HG03565 (cell line): Measurements from ENCODE around the gene BSND.

Experiments
- ATAC-seq: cut with Tn5 transposase; IDR thresholded peaks from one replicate; pipeline ENCODE4 v1.9.1; 2021; ENCODE audit warnings: mild to moderate bottlenecking, moderate library complexity; ENCODE audit not compliant: unreplicated experiment

The BSND gene

DNA sequence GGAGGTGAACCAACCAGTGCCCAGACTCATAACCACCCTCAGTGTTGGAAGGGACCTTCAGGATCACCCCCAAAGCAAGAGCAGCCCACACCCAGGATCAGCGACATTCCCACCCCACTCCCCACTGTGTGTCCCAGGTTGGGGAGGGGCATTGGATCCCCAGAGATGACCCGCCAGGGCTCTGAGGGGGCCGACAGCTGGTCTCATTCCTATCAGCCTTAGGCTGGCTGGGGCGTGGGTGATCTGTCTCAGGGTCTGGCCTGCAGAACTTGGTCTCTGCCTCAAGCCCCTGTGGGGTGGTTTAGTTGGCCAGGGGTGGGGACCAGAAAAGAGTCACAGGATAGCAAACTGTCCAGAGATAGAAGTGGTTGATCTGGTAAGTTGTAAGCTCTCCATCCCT lies 7.8 kb upstream of the BSND start:
- no peak for ATAC-seq

DNA sequence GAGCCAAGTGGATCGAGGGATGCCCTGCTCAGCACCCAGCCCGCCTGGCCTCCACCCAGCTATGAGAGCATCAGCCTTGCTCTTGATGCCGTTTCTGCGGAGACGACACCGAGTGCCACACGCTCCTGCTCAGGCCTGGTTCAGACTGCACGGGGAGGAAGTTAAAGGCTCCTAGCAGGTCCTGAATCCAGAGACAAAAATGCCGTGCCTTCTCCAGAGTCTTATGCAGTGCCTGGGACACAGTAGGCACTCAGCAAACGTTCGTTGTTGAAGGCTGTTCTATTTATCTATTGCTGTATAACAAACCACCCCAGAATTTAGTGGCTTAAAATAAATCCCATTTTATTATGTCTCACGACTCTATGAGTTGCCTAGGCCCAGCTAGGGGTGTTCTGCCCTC lies 6.8 kb upstream of the BSND start:
- no peak for ATAC-seq

DNA sequence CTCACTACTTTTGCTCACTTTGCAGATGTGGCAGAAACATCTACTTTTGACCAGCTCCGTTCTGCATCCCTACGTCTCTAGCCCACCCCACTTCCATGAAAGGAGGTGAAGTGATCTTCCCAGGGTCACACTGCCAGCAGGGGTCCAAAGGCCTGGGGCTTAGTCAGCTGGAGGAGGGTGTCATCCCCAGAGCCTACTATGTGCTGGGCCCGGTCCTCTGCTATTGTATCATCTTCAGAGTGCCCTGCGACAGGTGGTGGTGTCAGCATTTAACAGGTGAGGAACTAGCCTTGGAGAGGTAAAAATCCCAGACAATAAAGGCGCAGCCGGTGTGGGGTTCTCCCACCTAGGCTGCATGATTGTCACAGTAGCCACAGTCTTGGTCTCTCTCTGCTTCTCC lies 5.6 kb upstream of the BSND start:
- no peak for ATAC-seq

DNA sequence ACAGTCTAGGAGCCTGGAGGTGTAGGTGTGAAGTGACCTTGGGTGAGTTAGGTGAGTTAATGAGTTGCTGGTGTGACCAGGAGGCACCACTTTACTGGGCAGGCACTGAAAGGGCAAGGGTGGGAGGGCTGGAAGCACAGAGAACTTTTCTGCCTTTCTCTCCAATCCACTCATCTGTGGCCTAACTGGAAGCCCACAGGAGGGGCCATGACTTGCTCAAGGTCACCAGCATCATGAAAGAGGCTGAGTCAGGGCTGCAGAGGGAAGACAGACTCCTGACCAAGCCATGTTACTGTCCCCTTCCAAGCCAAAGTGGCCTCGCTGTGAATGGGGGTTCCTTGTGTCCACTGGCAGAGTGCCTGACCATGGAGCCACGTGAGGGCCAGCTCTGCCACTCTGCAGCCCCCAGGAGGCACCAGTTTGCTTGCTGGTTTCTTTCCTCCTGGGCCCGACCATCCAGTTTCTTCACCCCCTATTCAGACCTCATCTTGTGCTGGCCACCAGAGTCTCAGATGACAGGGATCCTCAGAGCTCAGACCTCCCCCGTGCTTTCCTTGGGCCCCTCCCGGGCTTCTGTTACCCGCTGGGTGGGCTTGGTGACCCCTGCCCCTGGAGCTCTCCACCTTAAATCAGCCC lies 4.3 kb upstream of the BSND start:
- ATAC-seq = no peak

DNA sequence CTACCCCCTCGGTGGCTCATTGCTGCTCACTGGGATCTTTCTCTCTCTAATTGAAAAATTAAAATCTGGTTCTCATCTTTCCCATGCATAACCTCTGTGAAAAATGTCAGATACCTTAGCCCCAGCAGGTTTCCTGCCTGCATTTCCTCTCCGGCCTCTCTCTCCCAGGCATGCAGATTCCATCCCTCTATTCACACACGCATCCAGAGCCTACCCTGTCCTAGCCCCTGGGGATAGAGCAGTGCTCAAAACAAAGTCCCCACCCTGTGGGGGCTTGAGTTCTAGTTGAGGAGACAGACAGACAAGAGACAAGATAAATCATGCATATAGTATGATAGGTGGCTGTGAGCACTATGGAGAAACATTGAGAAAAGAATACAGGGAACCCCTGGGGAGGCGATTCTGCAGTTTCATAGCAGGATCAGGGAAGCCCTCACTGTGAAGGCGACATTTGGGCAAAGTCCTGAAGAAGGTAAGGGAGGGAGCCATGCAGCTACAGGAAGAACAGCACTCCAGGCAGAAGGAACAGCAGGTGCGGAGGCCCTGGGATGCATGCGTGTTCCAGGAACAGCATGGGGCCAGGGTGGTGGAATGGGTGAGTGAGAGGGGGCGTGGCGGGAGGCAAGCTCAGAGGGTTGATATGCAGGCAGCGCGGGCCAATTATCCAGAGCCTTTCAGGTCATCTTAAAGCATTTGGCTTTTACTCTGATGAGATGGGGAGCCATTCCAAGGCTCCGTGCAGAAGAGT lies 3.5 kb upstream of the BSND start:
- ATAC-seq = no peak

DNA sequence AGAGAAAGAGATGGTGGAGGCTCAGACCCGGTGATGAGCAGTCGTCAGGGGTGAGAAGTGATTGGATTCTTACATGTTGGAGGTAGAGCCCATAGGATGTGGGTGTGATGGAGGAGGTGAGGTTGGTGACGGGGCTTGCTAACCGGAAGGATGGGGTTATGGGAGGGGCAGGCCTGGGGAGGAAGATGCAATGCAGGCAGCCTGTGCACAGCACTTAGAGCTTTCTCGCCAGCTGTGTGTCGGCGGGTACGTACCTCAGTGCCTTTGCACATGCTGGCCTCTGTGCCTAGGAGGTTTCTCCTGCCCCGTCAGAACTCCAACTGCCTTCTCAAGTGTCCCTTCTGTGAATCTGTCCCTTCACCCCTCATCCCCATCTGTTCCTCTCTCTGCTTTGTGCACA lies 2.9 kb upstream of the BSND start:
- ATAC-seq = no peak

DNA sequence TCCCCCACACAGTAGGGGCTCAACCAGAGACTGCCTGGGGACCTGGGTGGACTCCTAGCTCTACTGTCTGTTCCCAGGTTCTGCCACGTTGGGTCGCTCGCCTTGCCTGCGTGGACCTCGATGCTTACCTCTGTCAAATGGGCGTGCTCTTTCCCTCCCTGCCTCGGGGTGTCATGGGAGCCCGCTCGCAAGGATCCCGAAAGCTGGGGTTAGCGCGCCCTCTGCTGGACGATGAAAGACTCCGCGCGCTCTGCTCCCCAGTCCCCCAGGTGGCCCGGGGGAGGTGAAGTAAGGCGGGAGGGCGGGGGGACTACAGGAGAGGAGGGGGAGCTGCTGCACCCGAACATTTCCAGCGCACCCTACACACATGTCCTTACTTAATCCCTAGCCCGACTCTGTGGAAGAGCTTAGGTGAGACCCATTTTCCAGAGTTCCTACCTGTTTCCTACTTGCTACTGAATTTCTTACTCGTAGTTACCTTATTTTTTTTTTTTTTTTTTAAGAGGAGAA lies 2.3 kb upstream of the BSND start:
- peak; percentile 79 for ATAC-seq

DNA sequence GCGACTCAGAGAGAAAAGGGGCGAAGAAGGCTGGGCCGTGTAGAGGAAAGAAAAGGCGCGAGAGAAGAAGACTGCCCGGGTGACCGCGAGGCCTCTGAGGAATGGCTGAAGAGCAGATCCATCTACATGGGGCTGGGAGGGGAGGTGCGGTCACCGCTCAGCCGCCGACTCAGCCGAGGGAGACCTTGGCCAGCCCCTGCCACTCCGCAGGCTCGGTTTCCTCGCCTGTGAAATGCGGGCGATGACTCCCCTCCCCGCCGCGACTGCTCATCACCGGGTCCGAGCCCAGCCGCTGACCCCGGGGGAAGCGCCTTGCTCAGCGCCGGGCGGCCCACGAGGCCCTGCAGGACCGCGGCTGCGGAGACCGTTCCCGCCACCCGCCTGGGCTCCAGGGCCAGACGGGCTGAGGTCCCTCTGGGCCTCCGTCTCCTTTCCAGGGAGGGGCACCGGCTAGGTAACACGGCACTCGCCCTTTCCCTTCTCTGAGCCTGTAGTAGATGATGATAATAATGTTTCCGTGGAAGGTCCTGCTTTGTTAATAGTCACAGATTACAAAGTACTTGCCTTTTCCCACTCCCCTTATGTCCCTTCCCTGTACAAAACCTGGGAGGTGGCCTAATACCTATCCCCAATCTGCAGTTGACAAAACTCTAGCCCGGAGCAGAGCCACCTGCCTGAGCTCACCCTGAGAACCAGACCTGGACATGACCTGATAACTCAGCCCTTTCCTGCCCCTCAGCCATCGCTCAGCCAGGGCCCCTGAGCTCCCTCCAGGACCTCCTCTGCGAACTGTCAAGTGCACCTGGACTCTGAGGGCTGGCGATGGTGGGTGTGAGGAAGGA lies 1.6 kb upstream of the BSND start:
- ATAC-seq = no peak

GRCh38 chr1:54997711-54997986 lies 1.1 kb upstream of the BSND start:
- ATAC-seq = no peak

DNA sequence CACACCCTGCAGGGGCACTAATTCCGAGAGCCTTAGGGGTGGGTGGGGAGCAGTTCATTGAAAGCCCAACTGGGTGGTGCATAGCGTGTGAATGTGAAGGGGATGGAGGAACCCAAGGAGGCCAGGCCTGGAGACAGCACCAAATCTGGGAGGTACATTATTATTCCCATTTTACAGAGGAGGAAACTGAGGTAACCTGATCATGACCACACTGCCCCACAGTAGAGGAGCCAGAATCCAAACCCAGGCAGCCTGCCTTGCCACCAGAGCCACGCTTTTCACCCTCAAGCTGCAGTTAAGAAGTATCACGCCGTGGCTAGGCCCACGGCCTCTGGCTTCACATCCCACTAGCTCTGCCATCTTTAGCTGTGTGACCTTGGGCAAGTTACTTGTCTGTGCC lies 633 bp upstream of the BSND start:
- ATAC-seq = no peak

DNA sequence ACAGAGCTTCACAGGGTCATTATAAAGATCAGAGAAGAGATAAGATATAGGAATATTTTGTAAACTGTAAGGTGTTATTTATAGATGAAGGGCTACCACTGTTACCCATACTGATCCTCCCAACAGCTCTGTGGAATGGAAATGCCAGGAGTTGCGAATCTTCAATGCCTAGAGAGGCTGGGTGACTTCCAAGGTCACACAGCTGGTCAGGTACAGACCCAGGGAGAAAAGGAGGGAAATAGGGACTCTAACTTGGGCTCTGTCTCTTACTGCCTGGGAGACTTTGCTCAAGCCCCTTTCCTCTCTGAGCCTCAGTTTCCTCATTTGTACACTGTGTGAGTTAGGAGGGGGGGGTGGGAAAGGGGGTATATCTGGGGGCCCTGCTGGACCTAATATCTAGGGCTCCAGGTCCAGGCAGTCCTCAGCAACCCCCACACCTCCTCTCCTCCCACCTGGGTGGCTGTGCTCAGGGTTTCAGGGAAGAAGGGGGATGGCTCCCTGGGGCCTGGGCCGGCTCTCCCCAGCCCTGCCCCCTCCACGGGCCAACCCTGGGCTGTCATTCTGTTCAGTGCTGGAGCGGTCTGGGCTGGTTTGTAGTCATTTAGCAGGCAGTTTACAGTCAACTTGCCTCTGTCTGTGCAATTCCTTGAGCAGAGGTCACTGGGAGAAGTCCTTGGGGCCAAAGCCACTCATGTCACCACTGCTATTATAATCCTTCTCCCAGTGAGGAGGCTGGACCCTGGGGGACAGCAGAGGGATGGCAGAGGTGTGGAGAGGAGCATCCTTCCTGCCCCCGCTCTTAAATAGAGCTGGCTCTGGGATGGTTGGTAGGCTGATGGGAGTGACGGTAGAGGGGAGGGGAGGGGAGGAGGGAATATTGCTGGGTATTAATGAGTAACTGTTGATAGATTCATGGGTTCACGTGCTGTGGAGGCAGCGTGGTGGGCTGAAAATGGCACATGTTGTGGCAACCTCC lies 1.7 kb downstream of the BSND start:
- no peak for ATAC-seq

DNA sequence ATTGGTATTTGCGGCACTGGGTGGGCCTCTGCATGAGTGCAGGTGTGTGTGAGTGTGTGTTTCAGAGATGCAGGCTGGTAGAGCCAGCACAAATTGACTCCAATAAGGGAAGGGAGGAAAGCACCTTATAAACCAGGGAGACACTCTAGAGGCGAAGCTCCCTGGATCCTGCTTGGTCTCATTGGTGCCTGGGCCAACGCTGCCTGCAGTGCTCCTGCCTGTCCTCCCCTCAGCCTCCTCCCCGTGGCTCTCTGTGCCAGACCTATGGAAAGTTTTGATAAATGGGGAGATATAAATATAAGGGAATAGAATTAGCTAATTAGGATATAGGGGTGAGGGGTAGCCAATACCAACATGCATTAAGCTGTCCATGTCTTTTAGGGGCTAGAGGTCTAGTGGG lies 2.6 kb downstream of the BSND start:
- no peak for ATAC-seq

- no peak for ATAC-seq
These were observed 4.0 kb downstream of the BSND start for GRCh38 chr1:55002686-55003085.

DNA sequence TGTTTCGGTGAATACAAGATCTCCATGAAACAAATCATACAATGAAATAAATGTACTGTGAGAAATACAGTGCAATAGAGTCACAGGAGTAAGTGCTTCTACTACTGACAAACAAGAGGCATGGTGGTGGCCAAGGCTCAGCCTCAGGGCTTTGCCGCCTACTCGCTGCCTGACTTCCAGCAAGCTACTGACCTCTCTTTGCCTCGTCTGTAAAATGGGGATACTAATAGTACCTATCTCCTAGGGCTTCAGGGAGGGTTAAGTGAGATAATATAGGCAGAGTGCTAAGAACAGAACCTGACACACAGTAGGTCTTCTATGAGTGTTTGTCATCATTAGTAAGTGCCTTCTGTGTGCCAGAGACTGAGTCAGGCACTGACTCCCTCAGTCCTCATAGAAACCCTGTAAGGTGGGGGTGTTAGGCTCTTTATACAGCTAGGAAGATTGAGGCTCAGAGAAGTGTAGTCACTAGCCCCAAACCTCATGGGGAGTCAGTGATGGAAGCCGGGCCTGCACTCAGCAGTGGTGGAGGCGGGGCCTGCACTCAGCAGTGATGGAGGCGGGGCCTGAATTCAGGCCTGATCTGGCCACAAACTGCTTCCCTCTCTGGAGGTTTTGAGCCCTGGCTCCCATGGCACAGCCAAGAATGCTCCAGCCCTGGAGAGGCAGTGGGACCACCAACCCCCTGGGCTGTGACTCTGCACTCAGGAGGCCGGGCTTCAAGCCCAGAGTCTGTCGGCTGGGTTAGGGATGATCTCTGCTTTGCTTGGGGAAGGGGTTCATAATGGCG lies 6.8 kb downstream of the BSND start:
- no peak for ATAC-seq

DNA sequence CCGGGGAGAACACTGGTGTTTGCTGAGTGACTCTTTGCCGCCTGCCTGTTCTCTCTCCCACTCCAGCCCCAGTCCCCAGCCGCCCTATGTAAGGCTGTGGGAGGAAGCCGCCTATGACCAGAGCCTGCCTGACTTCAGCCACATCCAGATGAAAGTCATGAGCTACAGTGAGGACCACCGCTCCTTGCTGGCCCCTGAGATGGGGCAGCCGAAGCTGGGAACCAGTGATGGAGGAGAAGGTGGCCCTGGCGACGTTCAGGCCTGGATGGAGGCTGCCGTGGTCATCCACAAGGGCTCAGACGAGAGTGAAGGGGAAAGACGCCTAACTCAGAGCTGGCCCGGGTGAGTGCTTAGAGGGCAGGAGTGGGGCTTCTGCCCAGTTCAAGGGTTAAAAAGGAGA lies 8.2 kb downstream of the BSND start:
- ATAC-seq = no peak

DNA sequence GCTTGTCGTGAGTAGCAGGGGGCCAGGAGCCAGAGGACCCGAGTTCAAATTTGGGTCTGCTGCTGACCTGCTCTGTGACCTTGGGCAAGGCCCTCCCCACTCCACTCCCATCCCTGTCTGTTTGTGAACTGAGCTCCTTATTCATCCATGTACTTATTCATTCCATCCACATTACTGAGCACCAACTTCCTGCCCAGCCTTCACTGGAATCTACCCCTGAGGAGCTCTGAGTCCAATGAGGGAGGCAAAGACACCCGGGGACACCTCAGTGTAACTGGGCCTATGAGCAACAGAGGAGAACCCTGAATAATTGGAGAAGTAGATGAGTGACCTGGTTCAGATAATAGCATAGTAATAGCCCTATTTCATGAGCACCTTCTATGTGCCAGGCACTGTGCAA lies 8.9 kb downstream of the BSND start:
- no peak for ATAC-seq

- no peak for ATAC-seq
These were observed 11.6 kb downstream of the BSND start for GRCh38 chr1:55010194-55010886.

- no peak for ATAC-seq
These were observed 12.1 kb downstream of the BSND start for GRCh38 chr1:55010887-55011217.

GRCh38 chr1:55012661-55013060 lies 13.9 kb downstream of the BSND start:
- ATAC-seq = no peak

DNA sequence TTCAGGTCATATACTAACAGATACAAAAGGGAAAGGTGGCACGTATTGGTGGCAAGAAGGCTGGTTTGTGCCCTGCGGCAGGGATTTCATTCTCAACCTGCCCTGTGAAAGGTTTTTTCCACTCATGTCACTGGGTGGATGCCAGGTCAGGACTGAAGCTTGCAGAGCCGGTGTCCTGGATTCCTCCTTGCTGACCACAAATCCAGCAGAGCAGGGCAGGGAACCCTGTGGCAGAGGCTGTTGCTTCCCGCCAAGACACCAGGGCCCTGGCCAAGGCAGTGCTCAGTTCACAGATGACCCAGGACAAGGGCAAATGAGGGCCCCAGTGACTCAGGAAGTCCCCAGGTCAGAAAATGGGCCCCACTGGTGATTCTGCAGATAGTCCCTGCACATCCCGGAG lies 16.4 kb downstream of the BSND start:
- ATAC-seq = no peak
